H9 (cell line): Measurements from ENCODE around the gene LRRC27. TPM values are rescaled to one million over a fixed set of nuclear protein-coding genes. Genes with fewer than 3 reads are reported as not detected.

Experiments used
- DNase-seq: peaks from one replicate; pipeline ENCODE4 v3.0.0-alpha.2; 2017
- H2AFZ ChIP-seq: one replicate; pipeline ENCODE4 v1.6.1; 2013; ENCODE audit warnings: mild to moderate bottlenecking, low read length, control low read depth, moderate library complexity
- H2AK5ac ChIP-seq: 2 replicates; pipeline ENCODE4 v1.6.1; 2013; ENCODE audit warnings: low read length, control low read depth, mixed read lengths; ENCODE audit not compliant: insufficient read length
- H2BK120ac ChIP-seq: one replicate; pipeline ENCODE4 v1.6.1; 2013; ENCODE audit warnings: low read depth, mild to moderate bottlenecking, low read length, control low read depth, inconsistent platforms; ENCODE audit not compliant: poor library complexity, severe bottlenecking
- H2BK12ac ChIP-seq: 2 replicates; pipeline ENCODE4 v1.6.1; 2013; ENCODE audit warnings: low read length, control low read depth, mixed read lengths, low read depth; ENCODE audit not compliant: insufficient read length
- H2BK15ac ChIP-seq: 2 replicates; pipeline ENCODE4 v1.6.1; 2013; ENCODE audit warnings: low read depth, low read length, control low read depth
- H2BK20ac ChIP-seq: one replicate; pipeline ENCODE4 v1.6.1; 2013; ENCODE audit warnings: low read depth, mild to moderate bottlenecking, low read length, control low read depth, inconsistent platforms; ENCODE audit not compliant: poor library complexity, severe bottlenecking
- H2BK5ac ChIP-seq: 2 replicates; pipeline ENCODE4 v1.6.1; 2013; ENCODE audit warnings: low read length, control low read depth, mixed read lengths; ENCODE audit not compliant: insufficient read length
- H3K14ac ChIP-seq: 2 replicates; pipeline ENCODE4 v1.6.1; 2013; ENCODE audit warnings: low read length, control low read depth; ENCODE audit not compliant: insufficient read depth
- H3K18ac ChIP-seq: 2 replicates; pipeline ENCODE4 v1.6.1; 2013; ENCODE audit warnings: low read depth, mild to moderate bottlenecking, mixed read lengths, low read length, control low read depth; ENCODE audit not compliant: insufficient read length
- H3K23ac ChIP-seq: 2 replicates; pipeline ENCODE4 v1.6.1; 2013; ENCODE audit warnings: low read length, control low read depth, mixed read lengths, low read depth; ENCODE audit not compliant: insufficient read length
- H3K23me2 ChIP-seq: 2 replicates; pipeline ENCODE4 v1.6.1; 2013; ENCODE audit warnings: low read depth, mild to moderate bottlenecking, mixed read lengths, low read length, control low read depth; ENCODE audit not compliant: insufficient read length, poor library complexity, severe bottlenecking
- H3K27ac ChIP-seq: 2 replicates; pipeline ENCODE4 v1.5.1; 2013; ENCODE audit warnings: low read length, control low read depth, mixed read lengths, low read depth; ENCODE audit not compliant: insufficient read length
- H3K27me3 ChIP-seq: 2 replicates; pipeline ENCODE4 v1.6.1; 2013; ENCODE audit warnings: low read length, control low read depth, inconsistent platforms; ENCODE audit not compliant: insufficient read depth
- H3K4ac ChIP-seq: 2 replicates; pipeline ENCODE4 v1.6.1; 2013; ENCODE audit warnings: low read depth, mild to moderate bottlenecking, control low read depth, inconsistent platforms, low read length, moderate library complexity
- H3K4me1 ChIP-seq: 2 replicates; pipeline ENCODE4 v1.6.1; 2013; ENCODE audit warnings: low read length, control low read depth, inconsistent platforms; ENCODE audit not compliant: insufficient read depth
- H3K4me2 ChIP-seq: 2 replicates; pipeline ENCODE4 v1.6.1; 2013; ENCODE audit warnings: low read length, control low read depth, mixed read lengths; ENCODE audit not compliant: insufficient read length, insufficient read depth
- H3K56ac ChIP-seq: 2 replicates; pipeline ENCODE4 v1.6.1; 2013; ENCODE audit warnings: low read depth, mild to moderate bottlenecking, mixed read lengths, low read length, control low read depth; ENCODE audit not compliant: insufficient read length
- H3K79me1 ChIP-seq: 2 replicates; pipeline ENCODE4 v1.6.1; 2013; ENCODE audit warnings: low read depth, mild to moderate bottlenecking, moderate library complexity, low read length, control low read depth, inconsistent platforms; ENCODE audit not compliant: insufficient read depth, poor library complexity, severe bottlenecking
- H3K79me2 ChIP-seq: 2 replicates; pipeline ENCODE4 v1.6.1; 2013; ENCODE audit warnings: low read length, control low read depth, inconsistent platforms; ENCODE audit not compliant: insufficient read depth
- H3K9ac ChIP-seq: 2 replicates; pipeline ENCODE4 v1.6.1; 2013; ENCODE audit warnings: low read length, control low read depth, mixed read lengths; ENCODE audit not compliant: insufficient read length; ENCODE audit errors: extremely low read depth
- H3K9me3 ChIP-seq: one replicate; pipeline ENCODE4 v1.6.1; 2013; ENCODE audit warnings: low read depth, low read length, inconsistent platforms; ENCODE audit not compliant: control insufficient read depth
- H3T11ph ChIP-seq: one replicate; pipeline ENCODE4 v1.6.1; 2013; ENCODE audit warnings: mild to moderate bottlenecking, low read length, control low read depth, inconsistent platforms
- H4K20me1 ChIP-seq: one replicate; pipeline ENCODE4 v1.6.1; 2013; ENCODE audit not compliant: control insufficient read depth, insufficient read length, insufficient read depth
- H4K5ac ChIP-seq: 2 replicates; pipeline ENCODE4 v1.6.1; 2013; ENCODE audit warnings: low read depth, mild to moderate bottlenecking, mixed read lengths, low read length, control low read depth; ENCODE audit not compliant: insufficient read length
- H4K8ac ChIP-seq: replicated peaks from 2 replicates; pipeline ENCODE4 v1.6.1; 2013; ENCODE audit warnings: low read length, control low read depth, mixed read lengths, low read depth; ENCODE audit not compliant: insufficient read length
- H4K91ac ChIP-seq: 2 replicates; pipeline ENCODE4 v1.6.1; 2013; ENCODE audit warnings: low read depth, mild to moderate bottlenecking, moderate library complexity, mixed read lengths, low read length, control low read depth; ENCODE audit not compliant: insufficient read length
- H3K27ac Mint-ChIP-seq, 3 experiments: 2 replicates in 2 of 3; 3 replicates in 1 of 3; pipeline ENCODE4 v1.8.0; 2020 to 2021; ENCODE audit warnings: mixed read lengths in 3 of 3, mild to moderate bottlenecking in 1 of 3, moderate library complexity in 1 of 3
- H3K27me3 Mint-ChIP-seq: 2 replicates; pipeline ENCODE4 v1.8.0; 2021; ENCODE audit warnings: low read depth, mild to moderate bottlenecking, moderate library complexity, mixed read lengths
- H3K36me3 Mint-ChIP-seq, 3 experiments: 2 replicates in 2 of 3; 3 replicates in 1 of 3; pipeline ENCODE4 v1.8.0; 2020 to 2021; ENCODE audit warnings: low read depth in 3 of 3, mixed read lengths in 3 of 3; ENCODE audit not compliant: insufficient read depth in 1 of 3
- H3K4me1 Mint-ChIP-seq, 2 experiments: 2 replicates each; pipeline ENCODE4 v1.8.0; 2020; ENCODE audit warnings: mixed read lengths in 2 of 2
- H3K4me3 Mint-ChIP-seq, 2 experiments: 2 replicates in 1 of 2; 3 replicates in 1 of 2; pipeline ENCODE4 v1.8.0; 2020 to 2021; ENCODE audit warnings: mild to moderate bottlenecking in 2 of 2, mixed read lengths in 2 of 2, moderate library complexity in 1 of 2
- H3K9me3 Mint-ChIP-seq, 2 experiments: 2 replicates in 1 of 2; 3 replicates in 1 of 2; pipeline ENCODE4 v1.8.0; 2020; ENCODE audit warnings: mild to moderate bottlenecking in 2 of 2, mixed read lengths in 2 of 2, moderate library complexity in 1 of 2
- CTCF ChIP-seq: fragments of 200-600 bp; sonication (generic); conservative IDR thresholded peaks from 3 replicates; pipeline ENCODE4 v1.8.0; 2021; ENCODE audit warnings: antibody characterized with exemption, mild to moderate bottlenecking
- WGBS: extraction: QIAGEN DNeasy Blood & Tissue Kit; methylation state at CpG from one replicate; pipeline ENCODE4 v1.1.7; 2013; ENCODE audit warnings: missing lambda C conversion rate, low lambda C conversion rate, mixed read lengths; ENCODE audit not compliant: insufficient read length; ENCODE audit errors: extremely low coverage; 5-methylcytosine and 5-hydroxymethylcytosine counted together
- total RNA-seq: library from RNA; stranded (reverse); gene quantifications from 2 replicates; pipeline ENCODE4 v1.2.1, GENCODE V29; 2021

Gene LRRC27
- total RNA-seq, 1 experiment from 2014 or later, result 2.7 TPM

DNA sequence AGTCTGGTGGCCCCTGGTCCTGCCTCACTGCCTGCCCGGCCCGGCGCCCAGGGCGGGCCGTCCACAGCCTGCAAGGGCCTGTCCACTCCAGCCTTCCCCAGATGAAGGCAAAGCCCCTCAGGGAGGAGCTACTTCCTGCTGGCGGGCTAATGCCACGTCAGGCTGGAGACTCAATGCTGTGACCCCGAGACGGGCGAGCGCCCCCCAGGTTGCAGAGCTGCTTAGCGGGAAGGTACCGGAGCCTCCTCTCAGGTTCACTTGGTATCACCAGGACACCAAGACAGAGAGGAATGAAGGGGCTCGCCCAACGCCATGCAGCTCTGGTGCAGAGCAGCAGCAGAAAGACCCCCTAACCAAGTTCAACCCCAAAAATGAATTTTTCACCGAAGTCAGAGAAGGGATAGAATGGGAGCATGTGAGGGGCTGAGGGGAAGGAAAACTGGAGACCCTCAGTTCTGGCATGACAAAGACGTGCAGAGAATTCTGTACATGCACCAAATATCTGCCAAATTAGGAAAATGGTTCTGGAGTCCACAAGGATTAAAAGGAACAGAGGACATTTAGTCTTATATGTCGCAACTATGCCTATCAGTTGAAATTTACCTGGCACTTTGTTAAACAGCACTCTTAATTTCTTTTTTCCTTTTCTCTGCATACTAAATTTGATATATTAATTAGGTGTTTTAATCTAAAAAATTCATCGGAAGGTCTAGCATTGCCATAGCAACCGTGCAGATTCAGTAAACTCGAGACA is 27.1 kb upstream of the LRRC27 start:
- Histone ChIP-seq H3K9me3 (peaks cover 8% of the 10 kb centered on the region), H2AK5ac (no peak overlapping the region), H3K56ac (no peak overlapping the region), H2BK5ac (no peak overlapping the region), H4K5ac (no peak overlapping the region), H3T11ph (no peak overlapping the region), H4K20me1 (no peaks in the 10 kb centered on the region), H3K14ac (no peak overlapping the region), H2BK20ac (no peak overlapping the region), H3K27me3 (peaks cover 14% of the 10 kb centered on the region; the same call in 1 of the 2 replicates), H3K9ac (no peak overlapping the region), H3K79me2 (no peaks in the 10 kb centered on the region), H2BK15ac (no peak overlapping the region), H3K79me1 (no peaks in the 10 kb centered on the region), H4K8ac (no peak overlapping the region), H4K91ac (no peak overlapping the region), H3K23me2 (peaks cover 11% of the 10 kb centered on the region), H3K4me2 (no peak overlapping the region), H2BK12ac (no peak overlapping the region), H3K18ac (no peak overlapping the region), H2BK120ac (no peak overlapping the region), H3K4ac (no peak overlapping the region), H3K23ac (no peak overlapping the region), H2AFZ (no peak overlapping the region), H3K4me1 (no peaks in the 10 kb centered on the region), H3K27ac (no peak overlapping the region)
- Mint-ChIP-seq H3K27ac (no peak overlapping the region), H3K4me3 (no peak overlapping the region), H3K27me3 (peaks cover 54% of the 10 kb centered on the region), H3K4me1 (peaks cover 11 to 19% of the 10 kb centered on the region in 2 experiments), H3K36me3 (peaks cover 11 to 17% (median 11%) of the 10 kb centered on the region in 3 experiments), H3K9me3 (peaks cover 14 to 17% of the 10 kb centered on the region in 2 experiments)
- TF ChIP-seq CTCF, result no peak
- no peak for DNase-seq
- no CpG with 5 or more reads among the region's 21 CpGs for WGBS
